H1 (cell line): ENCODE data around the gene CNRIP1. TPM values are rescaled to one million over a fixed set of nuclear protein-coding genes. Genes with fewer than 3 reads are reported as not detected.

Experiments used
- CHD7 ChIP-seq: fragments of 300-600 bp; sonication (generic); IDR thresholded peaks from 2 replicates; pipeline ENCODE4 v1.7.1; 2012; ENCODE audit warnings: low read length, moderate library complexity, mild to moderate bottlenecking, inconsistent platforms; ENCODE audit not compliant: insufficient replicate concordance
- E2F6 ChIP-seq: IDR thresholded peaks from 2 replicates; pipeline ENCODE4 v1.6.1; 2012; ENCODE audit warnings: inconsistent platforms
- EP300 ChIP-seq, 2 experiments: IDR thresholded peaks; 1 replicate in 1 of 2; 2 replicates in 1 of 2; pipeline ENCODE4 v1.6.1; 2011 to 2012; ENCODE audit warnings: low read depth in 2 of 2, low read length in 2 of 2, mild to moderate bottlenecking in 2 of 2, borderline replicate concordance in 1 of 2, inconsistent platforms in 1 of 2, moderate library complexity in 1 of 2
- GABPA ChIP-seq: IDR thresholded peaks from 2 replicates; pipeline ENCODE4 v1.6.1; 2011; ENCODE audit warnings: mild to moderate bottlenecking, low read length, moderate library complexity, borderline replicate concordance; ENCODE audit not compliant: insufficient read depth
- JUND ChIP-seq: IDR thresholded peaks from 2 replicates; pipeline ENCODE4 v1.6.1; 2011; ENCODE audit warnings: mild to moderate bottlenecking, improper control_type of control experiment, low read length
- RFX5 ChIP-seq: IDR thresholded peaks from 2 replicates; pipeline ENCODE4 v1.6.1; 2011; ENCODE audit warnings: low read depth, low read length, improper control_type of control experiment, borderline replicate concordance
- SIN3A ChIP-seq, 2 experiments: IDR thresholded peaks in 1 of 2; conservative IDR thresholded peaks in 1 of 2; 2 replicates each; pipeline ENCODE4 v1.6.1; 2011 to 2012; ENCODE audit warnings: low read length in 2 of 2, improper control_type of control experiment in 1 of 2, low read depth in 1 of 2, mild to moderate bottlenecking in 1 of 2
- polyA plus RNA-seq, 7 experiments: library from polyadenylated mRNA; depleted of rRNA in 3 of 7; stranded (reverse) in 5 of 7; unstranded in 2 of 7; fragments of >200 nt in 5 of 7; fragments of 200-250 nt in 2 of 7; gene quantifications; 1 replicate in 5 of 7; 2 replicates in 1 of 7; 4 replicates in 1 of 7; pipeline versions ENCODE4 v1.2.1 to v1.2.3, GENCODE V29; 2011 to 2013; ENCODE audit warnings: missing spikeins in 2 of 7, mixed read lengths in 2 of 7
- total RNA-seq: library from RNA; stranded (reverse); fragmentation: NEBNext Ultra II Directional; extraction: Animal tissue kit (Norgen Biotek cat#: 25700); gene quantifications from 2 replicates; pipeline ENCODE4 v1.2.1, GENCODE V29; 2021

CNRIP1 gene
- total and polyA plus RNA-seq, 2 of the 8 experiments (the other 6 are each of a cell fraction or from before 2014, with no cell fraction given): 4.6 to 7.0 TPM

- TF ChIP-seq CHD7 (no peak), E2F6 (no peak), SIN3A (conservative IDR thresholded peaks at IDR 0.05 in 1 of 2, IDR thresholded peaks at IDR 0.05 in 1 of 2; ENCODE audit: low read depth in 1 of 2, low read length in 2 of 2) (no peak), GABPA (no peak), EP300 (IDR thresholded peaks at IDR 0.05; ENCODE audit: borderline replicate concordance in 1 of 2, low read depth in 2 of 2, low read length in 2 of 2) (no peak), RFX5 (no peak), JUND (no peak)
These were observed 49.0 kb upstream of the CNRIP1 start (continued) for GRCh38 chr2:68368654-68369336.
